Memory B cell (primary cell): Measurements from ENCODE around the gene AP3D1.

Experiments used
- ATAC-seq: fragments of 150-1000 bp; cut with Tn5 transposase; 2 replicates; pipeline ENCODE4 v1.10.0; 2021; ENCODE audit warnings: low read depth, mild to moderate bottlenecking, moderate library complexity
- DNase-seq, 2 donors: peaks; one replicate each; pipeline ENCODE4 v3.0.0; 2022; ENCODE audit warnings: low spot score in 2 of 2
- H3K27ac Mint-ChIP-seq: one replicate; pipeline ENCODE4 v1.8.0; 2022; ENCODE audit warnings: mild to moderate bottlenecking, moderate library complexity, mixed read lengths
- H3K27me3 Mint-ChIP-seq: one replicate; pipeline ENCODE4 v1.8.0; 2022; ENCODE audit warnings: mixed read lengths
- H3K36me3 Mint-ChIP-seq: one replicate; pipeline ENCODE4 v1.8.0; 2022; ENCODE audit warnings: mild to moderate bottlenecking, mixed read lengths
- H3K4me1 Mint-ChIP-seq: one replicate; pipeline ENCODE4 v1.8.0; 2022; ENCODE audit warnings: mixed read lengths
- H3K4me3 Mint-ChIP-seq: one replicate; pipeline ENCODE4 v1.8.0; 2022; ENCODE audit warnings: mild to moderate bottlenecking, moderate library complexity, mixed read lengths
- H3K9me3 Mint-ChIP-seq: one replicate; pipeline ENCODE4 v1.8.0; 2022; ENCODE audit warnings: mixed read lengths

The AP3D1 gene

DNA sequence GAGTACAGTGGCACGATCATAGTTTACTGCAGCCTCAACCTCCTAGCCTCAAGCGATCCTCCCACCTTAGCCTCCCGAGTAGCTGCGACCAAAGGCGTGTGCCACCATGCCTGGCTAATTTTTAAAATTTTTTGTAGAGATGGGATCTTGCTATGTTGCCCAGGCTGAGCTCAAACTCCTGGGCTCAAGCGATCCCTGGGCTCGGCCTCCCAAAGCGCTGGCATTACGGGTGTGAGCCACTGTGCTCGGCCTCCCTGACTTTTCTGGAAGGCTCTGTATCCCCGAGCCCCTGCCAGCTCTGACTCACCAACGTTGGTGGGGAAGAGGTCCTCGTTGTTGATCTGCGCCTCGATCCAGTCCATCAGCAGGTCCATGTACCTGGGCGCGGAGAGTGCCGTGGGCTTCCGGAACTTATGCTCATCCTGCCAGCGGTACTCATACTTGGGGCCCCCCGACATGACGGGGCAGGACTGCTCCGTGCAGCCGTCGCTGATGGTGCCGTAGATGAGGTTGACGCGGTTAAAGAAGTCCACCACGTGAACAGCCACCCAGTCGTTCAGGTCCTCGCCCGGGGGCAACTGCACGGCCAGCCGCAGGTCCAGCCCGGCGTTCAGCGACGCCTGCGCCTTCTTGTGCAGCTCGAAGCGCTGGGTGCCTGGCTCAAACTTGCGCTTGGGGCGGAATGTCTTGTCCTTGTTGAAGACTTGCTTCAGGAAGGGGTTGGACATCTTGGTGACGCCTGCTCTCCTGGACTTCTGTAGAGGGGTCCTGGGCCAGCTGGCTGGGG, 73.3 kb downstream of the AP3D1 start:
- H3K4me3 Mint-ChIP-seq, result no peak overlapping the region
- H3K4me1 Mint-ChIP-seq, result peaks cover 41% of the 10 kb centered on the region

DNA sequence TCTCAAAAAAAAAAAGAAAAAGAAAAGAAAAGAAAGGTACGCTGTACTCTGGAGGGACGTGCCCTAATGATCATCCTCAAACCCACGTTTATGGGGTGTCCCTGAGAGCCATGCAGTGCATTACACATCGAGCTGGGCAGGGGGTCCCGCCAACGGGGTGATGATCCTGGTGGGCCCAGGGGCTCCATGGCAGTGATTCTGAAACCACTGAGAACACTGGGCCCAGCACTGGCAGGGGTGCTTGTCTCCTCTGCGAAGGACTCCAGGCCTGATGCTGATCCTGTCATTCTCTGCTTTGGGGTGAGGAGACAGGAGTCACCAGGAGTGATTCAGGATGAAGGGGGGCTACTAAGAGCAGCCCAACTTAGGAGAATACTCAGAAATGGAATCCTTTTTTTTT, 74.0 kb downstream of the AP3D1 start:
- H3K9me3 Mint-ChIP-seq, result no peaks in the 10 kb centered on the region
- ATAC-seq, result no peak
- H3K27me3 Mint-ChIP-seq, result no peaks in the 10 kb centered on the region
- H3K4me1 Mint-ChIP-seq, result peaks cover 40% of the 10 kb centered on the region
- no peak overlapping the region for H3K4me3 Mint-ChIP-seq
- H3K27ac Mint-ChIP-seq, result peak overlapping the region; percentile 93
- no peak for DNase-seq
- H3K36me3 Mint-ChIP-seq, result peaks cover 25% of the 10 kb centered on the region

More for the DNA sequence above, 73.3 kb downstream of the AP3D1 start:
- Mint-ChIP-seq H3K27me3 (no peaks in the 10 kb centered on the region), H3K36me3 (peaks cover 25% of the 10 kb centered on the region), H3K27ac (peak overlapping the region; percentile 98), H3K9me3 (no peaks in the 10 kb centered on the region)
- DNase-seq (no peak), ATAC-seq (no peak)

GRCh38 chr19:2076526-2076944, 74.8 kb downstream of the AP3D1 start:
- Mint-ChIP-seq H3K36me3 (peaks cover 32% of the 10 kb centered on the region), H3K27ac (peak overlapping the region; percentile 93), H3K9me3 (no peaks in the 10 kb centered on the region), H3K4me1 (peaks cover 39% of the 10 kb centered on the region), H3K27me3 (no peaks in the 10 kb centered on the region), H3K4me3 (peak overlapping the region; percentile 34)
- ATAC-seq (peak; percentile 12), DNase-seq (no peak)

- Mint-ChIP-seq H3K4me1 (peaks cover 36% of the 10 kb centered on the region), H3K27ac (peak overlapping the region; percentile 93), H3K36me3 (peaks cover 32% of the 10 kb centered on the region), H3K27me3 (no peaks in the 10 kb centered on the region), H3K9me3 (no peaks in the 10 kb centered on the region), H3K4me3 (peak overlapping the region; percentile 32)
- no peak for ATAC-seq
- DNase-seq, result no peak
Observed at GRCh38 chr19:2072757-2073551, 78.4 kb downstream of the AP3D1 start.

DNA sequence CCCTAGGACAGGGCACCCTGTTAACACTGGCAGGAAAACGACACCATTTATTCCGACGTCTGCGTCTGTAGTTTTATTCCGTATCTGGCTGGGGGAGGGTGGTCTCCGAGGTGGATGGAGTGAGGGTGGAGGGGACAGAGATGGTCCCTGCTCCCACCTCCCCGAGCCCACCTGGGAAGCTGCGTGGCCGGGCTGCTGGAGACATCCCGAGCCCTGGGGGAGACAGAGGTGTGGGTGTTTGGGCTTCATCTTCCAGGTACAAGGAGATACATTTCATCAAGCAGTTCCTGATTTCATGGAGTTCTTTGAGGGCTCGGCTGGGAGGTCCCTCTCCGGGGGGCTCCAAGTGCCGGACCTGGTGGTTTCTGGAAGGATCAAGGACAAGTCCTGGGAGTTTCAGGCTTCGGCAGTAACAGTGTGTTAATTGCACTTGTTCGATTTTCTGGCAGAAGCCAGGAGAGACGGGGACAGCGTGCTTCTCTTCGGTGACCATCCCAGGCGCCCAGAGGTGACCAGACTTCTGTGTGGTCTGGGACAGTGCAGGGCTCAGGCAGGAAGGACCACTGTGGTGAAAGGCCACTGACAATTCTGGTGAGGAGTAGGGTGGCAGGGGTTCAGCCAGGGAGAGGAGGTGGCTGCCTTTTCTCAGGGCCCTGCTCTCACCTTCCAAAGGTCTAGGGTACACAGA, 80.2 kb downstream of the AP3D1 start:
- H3K4me1 Mint-ChIP-seq, result peaks cover 39% of the 10 kb centered on the region
- H3K4me3 Mint-ChIP-seq, result no peak overlapping the region
- H3K9me3 Mint-ChIP-seq, result no peaks in the 10 kb centered on the region
- DNase-seq (no peak), ATAC-seq (no peak)
- no peaks in the 10 kb centered on the region for H3K27me3 Mint-ChIP-seq
- H3K27ac Mint-ChIP-seq, result peak overlapping the region; percentile 93
- H3K36me3 Mint-ChIP-seq, result peaks cover 24% of the 10 kb centered on the region

- ATAC-seq (no peak), DNase-seq (no peak)
- H3K4me1 Mint-ChIP-seq, result peaks cover 39% of the 10 kb centered on the region
- H3K4me3 Mint-ChIP-seq, result no peak overlapping the region
- H3K36me3 Mint-ChIP-seq, result peaks cover 21% of the 10 kb centered on the region
- H3K27ac Mint-ChIP-seq, result peak overlapping the region; percentile 93
- H3K9me3 Mint-ChIP-seq, result no peaks in the 10 kb centered on the region
- no peaks in the 10 kb centered on the region for H3K27me3 Mint-ChIP-seq
Observed at GRCh38 chr19:2070436-2070827, 80.9 kb downstream of the AP3D1 start.

DNA sequence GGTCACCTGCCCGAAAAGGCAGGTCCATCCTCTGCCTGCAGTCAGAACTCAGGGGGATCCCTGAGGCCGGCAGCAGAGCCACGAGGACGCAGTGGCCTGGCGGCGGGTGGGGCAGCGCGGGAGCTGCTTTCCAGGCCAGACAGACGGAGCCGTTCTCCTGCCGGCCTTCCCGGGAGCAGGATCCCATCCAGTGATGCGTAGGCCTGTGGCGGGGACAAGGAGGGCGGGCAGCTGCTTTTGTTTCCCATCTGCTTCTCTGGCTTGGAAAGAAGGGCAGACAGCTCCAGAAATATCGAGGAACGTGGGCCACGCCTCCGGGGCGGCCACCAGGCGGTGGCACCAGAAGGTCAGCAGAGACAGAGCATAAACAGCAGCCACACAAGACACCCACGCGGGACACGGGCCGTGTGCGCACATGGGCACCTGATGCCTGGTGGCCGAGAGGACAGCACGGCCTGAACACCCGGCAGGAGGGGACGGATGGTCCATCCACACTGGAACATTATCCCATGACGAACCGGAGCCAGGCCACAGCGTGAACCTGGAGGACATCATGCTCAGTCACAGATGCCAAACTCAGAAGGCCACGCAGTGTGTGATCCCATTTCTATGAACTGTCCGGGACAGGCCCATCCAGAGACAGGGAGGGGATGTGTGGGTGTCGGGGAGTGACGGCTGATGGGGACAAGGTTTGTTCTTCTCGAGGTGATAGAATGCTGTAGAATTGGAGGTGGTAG, 86.4 kb downstream of the AP3D1 start:
- Mint-ChIP-seq H3K27me3 (no peaks in the 10 kb centered on the region), H3K4me1 (peaks cover 36% of the 10 kb centered on the region), H3K36me3 (no peaks in the 10 kb centered on the region), H3K9me3 (no peaks in the 10 kb centered on the region), H3K27ac (no peak overlapping the region), H3K4me3 (no peak overlapping the region)
- ATAC-seq, result no peak
- no peak for DNase-seq

DNA sequence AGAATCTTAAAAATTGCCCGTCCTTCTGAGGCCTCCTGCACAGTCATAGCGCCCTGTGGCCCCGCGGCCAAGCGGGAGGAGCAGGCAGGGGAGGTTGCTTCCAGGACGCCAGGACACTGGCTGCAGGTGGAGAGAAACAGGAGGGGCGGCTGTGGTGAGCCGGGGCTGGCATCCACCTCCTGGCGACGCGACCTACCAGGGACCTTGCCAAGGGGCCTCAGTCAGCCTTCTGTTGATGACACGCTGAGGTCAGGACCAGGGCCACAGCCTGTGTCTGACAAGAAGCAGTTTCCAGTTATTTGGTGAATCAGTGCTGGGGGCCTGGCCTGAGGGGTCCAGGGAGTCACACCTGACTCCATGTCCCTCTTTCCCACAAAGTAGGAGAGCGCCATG, 87.0 kb downstream of the AP3D1 start:
- H3K27ac Mint-ChIP-seq, result no peak overlapping the region
- H3K27me3 Mint-ChIP-seq, result no peaks in the 10 kb centered on the region
- no peak overlapping the region for H3K4me3 Mint-ChIP-seq
- H3K9me3 Mint-ChIP-seq, result no peaks in the 10 kb centered on the region
- no peaks in the 10 kb centered on the region for H3K36me3 Mint-ChIP-seq
- peaks cover 35% of the 10 kb centered on the region for H3K4me1 Mint-ChIP-seq
- DNase-seq, result no peak
- ATAC-seq, result no peak

- H3K27me3 Mint-ChIP-seq, result no peaks in the 10 kb centered on the region
- H3K4me3 Mint-ChIP-seq, result peak overlapping the region; percentile 69
- no peak for ATAC-seq
- no peaks in the 10 kb centered on the region for H3K9me3 Mint-ChIP-seq
- no peak for DNase-seq
- peaks cover 31% of the 10 kb centered on the region for H3K4me1 Mint-ChIP-seq
- H3K27ac Mint-ChIP-seq, result peak overlapping the region; percentile 78
- H3K36me3 Mint-ChIP-seq, result no peaks in the 10 kb centered on the region
Observed at GRCh38 chr19:2063824-2064223, 87.5 kb downstream of the AP3D1 start.

DNA sequence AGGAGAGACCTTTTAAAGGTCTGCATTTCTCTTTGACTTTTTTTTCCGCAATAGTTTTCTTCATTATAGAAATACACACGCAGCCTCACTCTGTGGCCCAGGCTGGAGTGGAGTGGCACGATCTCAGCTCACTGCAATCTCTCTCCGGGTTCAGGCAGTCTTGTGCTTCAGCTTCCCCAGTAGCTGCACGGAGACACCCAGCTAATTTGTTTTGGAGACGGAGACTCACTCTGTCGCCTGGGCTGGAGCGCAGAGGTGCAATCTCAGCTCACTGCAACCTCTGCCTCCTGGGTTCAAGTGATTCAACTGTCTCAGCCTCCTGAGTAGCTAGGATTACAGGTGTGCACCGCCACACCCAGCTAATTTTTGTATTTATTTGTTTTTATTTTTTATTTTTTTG, 88.6 kb downstream of the AP3D1 start:
- Mint-ChIP-seq H3K36me3 (no peaks in the 10 kb centered on the region), H3K27me3 (no peaks in the 10 kb centered on the region)

DNA sequence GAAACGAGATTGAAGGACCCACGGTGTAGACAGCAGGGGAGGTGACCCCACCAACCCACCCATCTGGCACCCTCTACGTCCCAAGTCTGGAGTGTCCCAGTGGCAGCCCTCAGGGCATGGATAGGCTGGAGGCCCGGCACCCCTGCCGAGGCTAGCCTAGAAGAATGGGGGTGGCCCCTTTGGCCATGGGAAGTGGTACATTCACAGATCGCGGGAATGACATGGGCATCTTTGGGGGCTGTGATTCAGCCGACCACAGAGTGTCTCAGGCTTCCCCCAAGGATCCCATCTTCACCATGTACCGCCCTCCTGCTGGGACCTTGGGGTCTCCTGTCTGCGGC, 89.0 kb downstream of the AP3D1 start:
- Mint-ChIP-seq H3K4me1 (peaks cover 22% of the 10 kb centered on the region), H3K36me3 (no peaks in the 10 kb centered on the region), H3K27me3 (no peaks in the 10 kb centered on the region), H3K27ac (peak overlapping the region; percentile 97), H3K9me3 (no peaks in the 10 kb centered on the region), H3K4me3 (peak overlapping the region; percentile 89)
- DNase-seq (no peak), ATAC-seq (no peak)

More for the DNA sequence above, 88.6 kb downstream of the AP3D1 start:
- Mint-ChIP-seq H3K4me1 (peaks cover 25% of the 10 kb centered on the region), H3K4me3 (peak overlapping the region; percentile 89), H3K27ac (peak overlapping the region; percentile 97), H3K9me3 (no peaks in the 10 kb centered on the region)
- ATAC-seq, result no peak
- no peak for DNase-seq

DNA sequence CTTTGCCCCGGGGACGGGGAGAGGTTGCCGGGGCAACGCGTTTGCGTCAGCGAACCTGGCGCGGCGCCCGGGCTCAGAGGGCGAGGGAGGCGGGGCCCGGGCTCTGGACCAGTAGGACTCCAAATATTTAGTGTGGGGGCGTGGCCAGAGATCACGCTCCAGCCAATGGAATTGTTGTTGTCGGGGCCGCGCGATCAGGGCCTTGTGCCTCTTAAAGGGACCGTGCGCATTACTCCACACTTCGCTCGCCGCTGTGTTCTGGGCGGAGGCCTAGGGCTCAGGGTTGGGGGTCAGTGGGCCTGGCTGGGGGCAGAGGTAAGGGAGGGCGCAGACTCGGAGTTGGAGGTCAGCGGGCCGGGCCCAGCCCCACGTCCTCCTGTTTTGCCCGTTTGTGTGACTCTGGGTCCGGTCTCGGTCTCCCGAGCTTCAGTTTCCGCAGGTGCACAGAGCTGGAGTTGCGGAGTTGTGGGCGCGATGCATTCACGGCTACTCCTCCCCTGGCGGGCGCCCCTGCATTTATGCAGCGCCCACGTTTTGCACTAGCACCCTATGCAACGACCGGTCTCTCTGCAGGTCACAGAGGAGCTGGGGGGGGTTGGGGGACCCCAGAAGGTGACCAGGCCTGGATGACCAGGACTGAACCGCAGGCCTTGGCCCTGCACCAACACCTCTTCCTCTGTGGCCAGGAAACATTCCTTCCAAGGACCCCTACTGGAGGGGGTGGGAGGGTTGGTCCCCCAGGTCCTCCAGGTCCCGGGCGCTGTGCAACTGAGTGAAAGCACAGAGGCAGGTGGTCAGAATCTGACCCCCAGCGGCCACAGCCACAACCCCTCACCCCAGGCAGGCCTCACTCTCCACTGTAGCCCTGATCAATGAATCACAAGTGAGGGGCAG, 89.6 kb downstream of the AP3D1 start:
- H3K36me3 Mint-ChIP-seq, result no peaks in the 10 kb centered on the region
- ATAC-seq (peak; percentile 83), DNase-seq (peak; percentile 100)
- H3K27me3 Mint-ChIP-seq, result no peaks in the 10 kb centered on the region
- H3K9me3 Mint-ChIP-seq, result no peaks in the 10 kb centered on the region
- peak overlapping the region; percentile 89 for H3K4me3 Mint-ChIP-seq
- peak overlapping the region; percentile 97 for H3K27ac Mint-ChIP-seq
- H3K4me1 Mint-ChIP-seq, result peaks cover 24% of the 10 kb centered on the region
